B cell (primary cell): Measurements from ENCODE around the gene IGLL5.

ENCODE experiments used
- CTCF ChIP-seq: fragments of 200-600 bp; IDR thresholded peaks from one replicate; pipeline ENCODE4 v1.8.0; 2022; ENCODE audit warnings: antibody characterized with exemption, mild to moderate bottlenecking
- EZH2 ChIP-seq: IDR thresholded peaks from 2 replicates; pipeline ENCODE4 v1.6.1; 2012; ENCODE audit warnings: borderline replicate concordance, low read depth, mild to moderate bottlenecking, moderate library complexity, low read length; ENCODE audit not compliant: insufficient read depth, poor library complexity, severe bottlenecking

GRCh38 chr22:22920910-22921550 lies 33.4 kb downstream of the IGLL5 start:
- TF ChIP-seq CTCF: no peak
- TF ChIP-seq EZH2: no peak
